HG03066 (cell line): Measurements from ENCODE around the gene ALDOB.

ENCODE experiments used
- ATAC-seq: cut with Tn5 transposase; IDR thresholded peaks from one replicate; pipeline ENCODE4 v1.9.1; 2021; ENCODE audit warnings: low read depth; ENCODE audit not compliant: unreplicated experiment

Gene ALDOB

DNA sequence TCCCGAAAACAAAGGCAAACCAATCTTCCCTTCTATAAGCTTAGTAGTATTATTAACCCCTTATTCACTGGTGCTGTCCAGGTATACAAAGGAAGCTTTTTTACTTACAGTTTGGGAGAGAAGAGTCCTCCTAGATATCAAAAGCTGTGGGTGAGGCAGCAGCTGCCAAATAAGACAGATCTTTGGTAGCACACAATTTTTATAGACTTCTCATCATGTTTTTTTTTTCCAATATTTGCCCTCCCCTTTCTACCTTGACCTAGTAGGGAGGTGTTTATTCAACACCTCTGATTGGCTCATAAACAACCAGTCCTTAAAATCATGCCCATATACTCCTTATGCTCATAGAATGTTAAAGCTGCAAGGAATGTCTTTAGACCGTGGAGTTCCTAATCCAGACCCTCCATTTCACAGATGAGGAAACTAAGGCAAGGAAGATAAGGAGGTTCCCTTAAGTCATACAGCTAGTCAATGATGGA is at the start of gene ALDOB:
Gene ALDOB (minus strand): TSS at position 174 of the 479 bp plus-strand sequence. CDS start 4,887 bp downstream, outside the sequence.
- ATAC-seq = no peak

- no peak for ATAC-seq
Measured at GRCh38 chr9:101484046-101484445, 48.5 kb upstream of the ALDOB start.

GRCh38 chr9:101481261-101481660 is 45.7 kb upstream of the ALDOB start:
- ATAC-seq = no peak

GRCh38 chr9:101480386-101480785 is 44.8 kb upstream of the ALDOB start:
- ATAC-seq = no peak

DNA sequence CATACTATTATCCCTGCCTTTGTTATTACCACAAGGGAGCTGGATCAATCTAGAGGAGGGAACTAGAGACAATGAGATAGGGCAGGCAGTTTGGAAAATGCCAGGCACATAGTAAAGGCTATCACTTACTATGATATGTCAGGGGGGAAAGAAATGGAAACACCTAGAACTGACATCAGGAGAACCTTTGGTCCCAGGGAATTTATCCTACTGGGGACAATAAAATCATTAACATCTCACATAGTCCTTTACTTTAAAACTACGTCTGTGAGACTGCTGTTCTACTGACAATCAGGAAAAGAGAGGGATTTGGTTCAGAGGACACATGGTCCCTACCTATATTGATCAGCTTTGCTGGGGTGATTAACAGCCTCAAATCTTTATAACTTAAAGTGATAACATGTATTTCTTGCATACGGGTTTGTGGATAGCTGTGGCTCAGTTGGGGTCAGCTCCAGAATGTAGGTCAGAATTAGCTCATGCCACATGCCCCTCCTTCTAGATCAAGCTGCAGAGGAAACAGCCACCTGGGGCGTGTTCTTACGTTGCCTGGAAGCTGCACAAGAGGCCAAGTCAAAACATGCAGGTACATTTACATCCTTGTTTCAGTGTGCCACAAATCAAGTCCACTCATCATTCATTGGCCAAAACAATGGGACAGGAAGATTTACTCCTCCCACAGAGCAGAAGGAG is 43.9 kb upstream of the ALDOB start:
- no peak for ATAC-seq

GRCh38 chr9:101478906-101479305 is 43.3 kb upstream of the ALDOB start:
- ATAC-seq = no peak

GRCh38 chr9:101478444-101478843 is 42.9 kb upstream of the ALDOB start:
- no peak for ATAC-seq

DNA sequence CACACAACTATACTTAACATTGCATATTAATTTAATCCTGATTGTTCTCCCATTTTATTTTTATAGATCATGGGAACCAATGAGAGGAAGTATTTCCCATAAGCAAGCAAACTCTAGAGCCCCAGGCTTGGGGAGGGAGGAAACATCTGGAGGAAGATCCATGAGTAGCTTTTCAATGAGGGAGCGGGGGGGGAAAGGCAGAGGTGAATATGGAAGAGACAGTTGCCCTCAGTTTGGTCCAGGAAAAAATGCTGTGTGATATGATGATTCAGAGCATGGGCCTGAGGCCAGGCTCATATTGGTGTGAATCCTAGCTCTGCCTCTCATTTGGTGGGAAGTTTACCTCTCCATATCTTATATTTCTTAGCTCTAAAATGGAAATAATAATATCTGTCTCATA is 42.2 kb upstream of the ALDOB start:
- ATAC-seq = no peak

GRCh38 chr9:101477214-101477613 is 41.6 kb upstream of the ALDOB start:
- no peak for ATAC-seq

- ATAC-seq = no peak
Measured at GRCh38 chr9:101476576-101477208, 41.1 kb upstream of the ALDOB start.

DNA sequence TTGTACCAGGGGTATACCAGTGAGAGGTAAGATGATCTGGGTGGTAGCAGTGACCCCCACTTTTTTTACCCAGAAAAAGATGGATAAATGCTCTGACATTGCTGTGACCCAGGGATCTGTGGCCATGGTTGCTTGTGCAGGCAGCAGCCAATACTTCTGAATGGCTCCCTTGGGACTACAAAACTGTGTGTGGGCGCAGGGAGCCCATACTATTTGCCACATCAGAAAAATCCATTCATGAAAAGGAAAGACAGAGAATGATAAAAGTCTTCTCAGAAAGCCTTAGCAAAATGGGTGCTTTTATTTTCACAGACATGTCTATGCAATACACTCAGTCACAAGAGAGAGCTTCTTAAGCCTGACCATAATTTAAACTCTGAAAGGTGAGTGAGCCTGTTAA is 37.3 kb upstream of the ALDOB start:
- no peak for ATAC-seq

GRCh38 chr9:101470929-101471328 is 35.4 kb upstream of the ALDOB start:
- no peak for ATAC-seq

DNA sequence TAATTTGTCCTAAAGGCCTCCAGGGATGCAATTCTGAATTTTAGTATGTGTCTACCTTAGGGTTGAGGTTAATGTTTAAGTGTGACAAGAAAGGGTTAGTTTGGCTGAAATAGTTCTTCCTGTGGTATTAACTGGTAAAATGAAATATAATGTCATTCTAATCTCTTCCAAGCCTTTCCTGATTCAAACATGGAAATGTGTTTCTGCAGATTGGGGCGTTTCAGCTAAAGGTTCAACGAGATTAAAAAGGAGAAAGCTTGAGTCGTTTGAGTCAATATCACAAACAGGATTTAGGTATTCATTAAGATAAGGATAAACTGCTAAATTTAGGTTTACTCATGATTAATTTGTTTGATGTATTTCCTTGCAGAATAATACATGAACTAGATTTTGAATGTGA is 34.4 kb upstream of the ALDOB start:
- ATAC-seq = no peak

GRCh38 chr9:101469026-101469425 is 33.5 kb upstream of the ALDOB start:
- ATAC-seq = no peak

DNA sequence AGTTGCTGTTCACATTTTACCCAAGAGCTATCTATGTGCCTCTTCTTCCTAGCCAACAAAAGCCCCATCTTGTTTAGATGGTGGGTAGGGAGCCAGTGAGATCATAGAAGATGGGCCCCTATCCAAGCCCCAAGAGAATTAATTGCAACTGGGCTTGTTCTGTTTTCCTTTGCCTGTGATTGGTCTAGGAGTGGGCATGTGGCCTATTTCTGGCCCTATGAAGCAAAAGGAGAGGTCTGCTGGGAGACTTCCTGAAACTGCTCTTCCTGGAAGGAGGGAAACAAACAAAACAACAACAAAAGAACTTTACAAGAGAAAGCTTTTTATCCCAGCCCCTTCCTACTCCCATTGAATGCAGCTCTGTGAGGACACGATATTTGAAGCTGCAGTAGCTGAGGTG is 32.5 kb upstream of the ALDOB start:
- ATAC-seq = no peak

DNA sequence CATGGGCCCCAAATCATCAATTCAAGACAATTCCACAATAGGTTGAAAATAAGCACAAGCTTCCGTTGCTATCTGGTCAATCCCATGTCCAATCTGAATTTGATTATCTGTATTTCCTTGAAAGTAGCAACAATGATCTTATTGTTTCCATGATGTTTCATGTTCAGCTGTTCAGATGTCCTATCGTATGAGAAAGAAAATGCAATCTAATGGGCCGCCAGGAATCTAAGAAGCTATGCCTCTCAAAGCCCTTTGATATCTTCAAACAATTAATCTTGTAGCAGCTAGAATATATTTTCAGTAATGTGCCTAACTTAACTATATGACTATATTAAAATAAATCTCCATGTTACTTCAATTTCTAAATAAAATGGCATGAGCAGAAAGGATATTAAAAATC is 32.1 kb upstream of the ALDOB start:
- ATAC-seq = no peak

- ATAC-seq = no peak
Measured at GRCh38 chr9:101466863-101467262, 31.3 kb upstream of the ALDOB start.

- ATAC-seq = no peak
Measured at GRCh38 chr9:101465326-101465915, 29.8 kb upstream of the ALDOB start.

GRCh38 chr9:101463397-101463796 is 27.8 kb upstream of the ALDOB start:
- no peak for ATAC-seq

DNA sequence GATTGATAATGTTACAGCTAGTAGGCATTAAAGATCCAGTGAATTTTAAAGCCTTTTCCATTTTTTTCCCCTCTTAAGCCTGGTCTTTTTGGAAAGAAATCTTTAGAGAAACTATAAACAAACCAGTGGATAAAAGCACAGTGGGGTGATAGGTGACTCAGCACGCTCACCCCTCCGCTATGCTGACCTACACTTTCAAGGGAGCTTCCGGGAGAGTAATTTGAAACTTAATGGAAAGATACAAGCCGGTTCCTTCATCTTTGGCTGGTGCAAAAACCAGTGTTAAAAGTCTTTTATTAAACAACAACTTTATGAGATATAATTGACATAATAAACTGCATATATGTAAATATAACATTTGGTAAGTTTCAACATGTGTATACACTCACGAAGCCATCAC is 27.0 kb upstream of the ALDOB start:
- no peak for ATAC-seq

DNA sequence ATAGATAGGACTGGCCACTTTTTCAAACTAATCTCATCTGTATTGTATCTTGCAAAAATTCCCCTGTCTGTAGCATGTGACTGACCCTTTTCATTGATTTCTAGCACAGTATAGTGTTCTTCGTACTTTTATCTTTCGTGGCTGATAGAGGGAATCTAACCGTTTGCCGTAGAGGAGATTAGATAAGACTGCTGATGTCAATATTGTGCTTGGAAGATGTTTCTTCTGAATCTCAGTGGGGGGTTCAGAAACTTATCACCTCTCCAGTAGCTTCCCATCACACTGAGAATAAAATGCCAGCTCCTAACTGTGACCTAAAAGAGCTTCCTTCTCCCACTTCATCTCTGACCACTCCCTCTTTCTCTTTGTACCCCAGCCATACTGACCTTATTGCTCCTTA is 25.4 kb upstream of the ALDOB start:
- ATAC-seq = no peak
